Measurements from ENCODE around the gene RAPGEF4.

DNA sequence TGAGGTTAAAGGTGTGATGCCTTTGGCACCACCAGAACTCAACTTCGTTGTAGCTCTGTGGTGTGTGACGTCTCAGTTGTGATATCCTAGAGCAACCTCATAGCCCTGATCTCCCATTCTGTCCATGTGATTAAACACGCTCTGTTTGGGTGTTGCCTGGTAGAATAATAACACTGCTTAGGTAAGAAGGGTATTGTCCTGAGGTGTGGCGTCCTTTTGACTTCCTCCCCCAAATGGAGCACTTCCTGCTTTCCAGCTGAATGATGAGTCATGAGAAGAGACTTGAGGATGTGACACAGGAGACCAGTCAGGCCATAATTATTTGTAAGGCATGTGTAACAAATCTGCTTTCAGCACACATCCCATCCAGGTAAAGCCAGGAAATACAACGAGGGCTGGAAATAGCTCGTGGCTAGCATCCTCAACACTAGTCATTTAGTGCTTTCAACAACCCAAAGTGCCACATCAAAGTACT lies 100.7 kb downstream of the RAPGEF4 start:
- TF ChIP-seq, protein P1, sequence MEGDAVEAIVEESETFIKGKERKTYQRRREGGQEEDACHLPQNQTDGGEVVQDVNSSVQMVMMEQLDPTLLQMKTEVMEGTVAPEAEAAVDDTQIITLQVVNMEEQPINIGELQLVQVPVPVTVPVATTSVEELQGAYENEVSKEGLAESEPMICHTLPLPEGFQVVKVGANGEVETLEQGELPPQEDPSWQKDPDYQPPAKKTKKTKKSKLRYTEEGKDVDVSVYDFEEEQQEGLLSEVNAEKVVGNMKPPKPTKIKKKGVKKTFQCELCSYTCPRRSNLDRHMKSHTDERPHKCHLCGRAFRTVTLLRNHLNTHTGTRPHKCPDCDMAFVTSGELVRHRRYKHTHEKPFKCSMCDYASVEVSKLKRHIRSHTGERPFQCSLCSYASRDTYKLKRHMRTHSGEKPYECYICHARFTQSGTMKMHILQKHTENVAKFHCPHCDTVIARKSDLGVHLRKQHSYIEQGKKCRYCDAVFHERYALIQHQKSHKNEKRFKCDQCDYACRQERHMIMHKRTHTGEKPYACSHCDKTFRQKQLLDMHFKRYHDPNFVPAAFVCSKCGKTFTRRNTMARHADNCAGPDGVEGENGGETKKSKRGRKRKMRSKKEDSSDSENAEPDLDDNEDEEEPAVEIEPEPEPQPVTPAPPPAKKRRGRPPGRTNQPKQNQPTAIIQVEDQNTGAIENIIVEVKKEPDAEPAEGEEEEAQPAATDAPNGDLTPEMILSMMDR (IDR thresholded peaks at IDR 0.05): no peak
- no peak for TF ChIP-seq EZH2 (IDR thresholded peaks at IDR 0.05; ENCODE audit: borderline replicate concordance, insufficient read depth, low read depth, low read length, poor library complexity, severe bottlenecking)

Measured in B cell (primary cell).